Heart right ventricle (tissue), 16 donors: ENCODE results near the gene ERCC1. TPM values are rescaled to one million over a fixed set of nuclear protein-coding genes. Genes with fewer than 3 reads are reported as not detected.

ENCODE experiments used
- ATAC-seq, 8 donors: fragments of 200-7000 bp; cut with Tn5 transposase; one replicate each; pipeline ENCODE4 v1.9.1; 2020; ENCODE audit warnings: mild to moderate bottlenecking in 8 of 8, moderate library complexity in 8 of 8, moderate number of reproducible peaks in 1 of 8
- DNase-seq, 2 donors: peaks; one replicate each; pipeline ENCODE4 v3.0.0-alpha.2; 2020
- H3K27ac ChIP-seq, 10 donors: fragments of 200-600 bp; sonication (generic) in 2 of 10; one replicate each; pipeline versions ENCODE4 v1.5.0 to v1.8.0; 2020 to 2022; ENCODE audit warnings: mild to moderate bottlenecking in 3 of 10
- H3K27me3 ChIP-seq, 7 donors: fragments of 200-600 bp; one replicate each; pipeline ENCODE4 v1.8.0; 2021 to 2022; ENCODE audit warnings: mild to moderate bottlenecking in 2 of 7
- H3K36me3 ChIP-seq, 9 donors: fragments of 200-600 bp; sonication (generic) in 1 of 9; one replicate each; pipeline versions ENCODE4 v1.5.0 to v1.8.0; 2020 to 2022; ENCODE audit warnings: mild to moderate bottlenecking in 2 of 9
- H3K4me1 ChIP-seq, 9 donors: fragments of 200-600 bp; sonication (generic) in 1 of 9; one replicate each; pipeline versions ENCODE4 v1.5.0 to v1.8.0; 2020 to 2022; ENCODE audit warnings: mild to moderate bottlenecking in 4 of 9
- H3K4me3 ChIP-seq, 10 donors: fragments of 200-600 bp; sonication (generic) in 2 of 10; one replicate each; pipeline versions ENCODE4 v1.5.0 to v1.8.0; 2020 to 2022; ENCODE audit warnings: mild to moderate bottlenecking in 7 of 10, moderate library complexity in 2 of 10
- H3K9me3 ChIP-seq, 11 donors: fragments of 200-600 bp in 10 of 11; sonication (generic) in 2 of 11; one replicate each; pipeline versions ENCODE4 v1.5.0 to v1.8.0; 2013 to 2022; ENCODE audit warnings: mild to moderate bottlenecking in 2 of 11, control low read depth in 1 of 11, moderate library complexity in 1 of 11
- CTCF ChIP-seq, 9 donors: fragments of 200-600 bp; sonication (generic) in 2 of 9; IDR thresholded peaks; one replicate each; pipeline versions ENCODE4 v1.5.0 to v1.8.0; 2021 to 2022; ENCODE audit warnings: antibody characterized with exemption in 9 of 9, mild to moderate bottlenecking in 5 of 9, moderate library complexity in 1 of 9
- WGBS, 2 donors: extraction: QIAGEN DNeasy Blood & Tissue Kit; methylation state at CpG; one replicate each; pipeline ENCODE4 v1.1.7; 2013; ENCODE audit warnings: inconsistent platforms in 1 of 2; 5-methylcytosine and 5-hydroxymethylcytosine counted together
- intact Hi-C, 10 donors: fragments of 100-400 bp; cut with DNase I; formaldehyde crosslinking; loops; one replicate each; pipeline versions ENCODE4 v1.11.1 to v1.14.2; 2022
- polyA plus RNA-seq, 2 donors: library from polyadenylated mRNA; stranded (reverse); fragments of 200-250 nt; gene quantifications; one replicate each; pipeline ENCODE4 v1.2.3, GENCODE V29; 2013
- total RNA-seq, 10 donors: library from RNA; stranded (reverse); fragmentation: NEBNext Ultra II Directional in 3 of 10; extraction: Animal tissue kit (Norgen Biotek cat#: 25700) in 3 of 10; gene quantifications; one replicate each; pipeline versions ENCODE4 v1.2.1 to v1.2.4, GENCODE V29; 2021 to 2023
- donor health status: Arrhythmogenic right ventricular cardiomyopathy.
- donor health status: ischemic (EF 13 %, LVEDD 7.1; RV severe dilation, severe dysfunction).
- donor health status: healthy with polysubstance abuse.
- donor health status: DM: no; HTN: yes; CAD: no.
- donor health status: DM: no; HTN: no; CAD: no.
- donor health status: ischemic (EF 25% LVEDD 6.9; RV normal size, moderate dysfunction).
- donor health status: ischemic (EF 25% LVEDD 5.7; RV mildly dilated, moderate dysfunction).
- donor health status: healthy.
- donor health status: DM: yes; HTN: yes; CAD: no.
- donor health status: Ischemic cardiomyopathy.
- donor health status: ischemic (EF 35%, LVEDD 5.7; RV mildly dilated, moderate dysfunction).
- donor health status: nonischemic (EF 11% LVEDD 7.7; RV severe dilation, severe dysfunction).
- donor health status: DM: yes; HTN: yes; CAD: no.
- donor health status: PGD.
- donor health status: ischemic (EF 29% LVEDD 5.4; RV normal size, mild dysfunction).
- donor health status: nonischemic (EF 23%, LVEDD 6.1; RV moderate dilation, normal function).

ERCC1 gene
- total and polyA plus RNA-seq, 12 donors: 113 to 194 (median 143) TPM

DNA sequence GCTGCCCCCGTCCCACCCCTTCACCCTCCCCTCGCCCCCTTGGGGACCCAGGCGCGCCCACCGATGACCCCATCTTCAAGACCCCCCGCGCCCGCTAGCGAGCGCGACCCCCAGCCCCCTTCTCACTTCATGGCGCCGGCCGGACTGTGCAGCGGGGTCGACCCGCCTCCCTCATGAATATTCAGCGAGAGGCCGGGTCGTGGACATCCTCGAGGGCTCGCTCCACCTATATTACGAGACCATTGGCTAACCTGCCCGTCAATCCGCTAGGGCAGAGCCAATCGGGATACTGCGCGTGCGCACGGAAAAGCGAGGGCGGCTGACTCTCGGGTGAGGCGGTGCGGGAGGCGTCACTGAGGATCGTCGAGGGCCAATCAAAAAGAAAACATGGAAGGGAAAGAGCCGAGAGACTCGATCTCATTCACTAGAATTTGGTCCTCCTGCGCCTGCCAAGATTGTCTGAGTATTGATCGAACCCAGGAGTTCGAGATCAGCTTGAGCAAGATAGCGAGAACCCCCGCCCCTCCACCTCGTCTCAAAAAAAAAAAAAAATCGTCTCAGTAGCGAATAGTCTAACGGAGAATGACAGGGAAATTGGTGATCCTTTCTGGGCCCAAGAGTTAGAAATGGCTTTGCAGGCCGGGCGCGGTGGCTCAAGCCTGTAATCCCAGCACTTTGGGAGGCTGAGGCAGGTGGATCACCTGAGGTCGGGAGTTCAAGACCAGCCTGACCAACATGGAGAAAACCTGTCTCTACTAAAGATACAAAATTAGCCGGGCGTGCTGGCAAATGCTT is 53.1 kb downstream of the ERCC1 start, which contains the start of gene ERCC2:
Gene ERCC2, minus strand, starts transcription at position 164 of the 795 bp plus-strand sequence. Its CDS starts 33 bp downstream, at position 131.
- Histone ChIP-seq H3K9me3 (no peaks in the 10 kb centered on the region), H3K27me3 (no peaks in the 10 kb centered on the region), H3K27ac (peak within 1 kb of the TSS in 9 of 10 donors; percentile 63 to 89 (median 74)), H3K4me3 (peak within 1 kb of the TSS; percentile 51 to 93 (median 82)), H3K4me1 (peaks cover 0 to 15% (median 9%) of the 10 kb centered on the region in 9 donors), H3K36me3 (peaks cover 0 to under 1% (median 0%) of the 10 kb centered on the region in 9 donors)
- intact Hi-C loops: no loop called here
- ATAC-seq: peak; percentile 97 to 100 (median 99)
- DNase-seq: peak; percentile 99 to 100
- TF ChIP-seq CTCF (IDR thresholded peaks at IDR 0.05): no peak
- WGBS, 2 donors: 4% methylated on average over 51 to 55 of the region's 55 CpGs

DNA sequence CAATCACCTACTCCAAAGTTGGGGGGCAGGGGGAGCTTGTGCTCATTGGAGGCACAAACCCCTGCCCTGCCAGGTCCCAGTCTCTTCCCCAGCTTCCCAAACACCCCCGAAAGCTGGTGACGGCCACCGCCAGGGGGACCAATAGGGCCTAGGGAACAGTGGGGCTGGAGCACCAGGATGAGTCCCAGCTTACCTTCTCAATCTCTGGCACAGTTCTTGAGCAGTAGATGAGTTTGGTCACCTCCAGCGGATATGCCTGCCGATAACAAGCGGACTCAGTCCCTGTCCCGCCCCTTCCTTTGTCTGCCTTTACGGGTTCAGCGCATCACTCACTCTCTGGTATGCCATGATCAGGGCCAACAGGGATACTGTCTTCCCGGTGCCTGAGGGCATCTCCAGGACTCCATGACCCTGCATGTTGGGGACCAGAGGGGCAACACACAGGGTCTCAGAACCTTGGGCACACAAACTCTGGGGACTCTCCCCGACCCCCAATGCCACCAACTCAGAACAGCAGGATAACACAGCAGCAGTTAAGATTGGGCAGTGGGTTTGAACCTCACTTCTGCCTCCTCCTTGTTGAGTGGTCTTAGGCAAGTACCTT is 54.9 kb downstream of the ERCC1 start:
- no peak overlapping the region for H3K4me3 ChIP-seq
- peaks cover 0 to 17% (median 0%) of the 10 kb centered on the region in 9 donors for H3K36me3 ChIP-seq
- no peak for DNase-seq
- no peaks in the 10 kb centered on the region for H3K27me3 ChIP-seq
- intact Hi-C loops: no loop called here
- WGBS, 2 donors: 92 to 95% methylated on average over 11 of the region's 11 CpGs
- no peak for ATAC-seq
- no peaks in the 10 kb centered on the region for H3K9me3 ChIP-seq
- H3K27ac ChIP-seq: no peak overlapping the region
- TF ChIP-seq CTCF (IDR thresholded peaks at IDR 0.05): no peak
- peaks cover 0 to 15% (median 9%) of the 10 kb centered on the region in 9 donors for H3K4me1 ChIP-seq

GRCh38 chr19:45368127-45368526 is 55.6 kb downstream of the ERCC1 start:
- Histone ChIP-seq H3K27ac (no peak overlapping the region), H3K4me3 (no peak overlapping the region), H3K9me3 (no peaks in the 10 kb centered on the region), H3K27me3 (no peaks in the 10 kb centered on the region), H3K36me3 (peaks cover 0 to 24% (median 0%) of the 10 kb centered on the region in 9 donors), H3K4me1 (peaks cover 0 to 15% (median 9%) of the 10 kb centered on the region in 9 donors)
- WGBS, 2 donors: 95 to 96% methylated on average over 4 of the region's 4 CpGs
- intact Hi-C loops: no loop called here
- DNase-seq (no peak), ATAC-seq (no peak)
- TF ChIP-seq CTCF (IDR thresholded peaks at IDR 0.05): no peak

- WGBS, 2 donors: 89 to 93% methylated on average over 12 of the region's 12 CpGs
- no peak for ATAC-seq
- H3K36me3 ChIP-seq: peaks cover 0 to 57% (median 7%) of the 10 kb centered on the region in 9 donors
- peaks cover 0 to 6% (median 0%) of the 10 kb centered on the region in 9 donors for H3K4me1 ChIP-seq
- DNase-seq: no peak
- intact Hi-C loops: no loop called here
- H3K27me3 ChIP-seq: no peaks in the 10 kb centered on the region
- no peak for TF ChIP-seq CTCF (IDR thresholded peaks at IDR 0.05)
- no peak overlapping the region for H3K4me3 ChIP-seq
- H3K9me3 ChIP-seq: no peaks in the 10 kb centered on the region
- H3K27ac ChIP-seq: no peak overlapping the region
Observed at GRCh38 chr19:45364696-45365095, 59.0 kb downstream of the ERCC1 start.
